Pancreas (tissue), 10 donors: Measurements from ENCODE around the gene GLB1L3. TPM values are rescaled to one million over a fixed set of nuclear protein-coding genes. Genes with fewer than 3 reads are reported as not detected.

ENCODE experiments used
- ATAC-seq, 4 donors: fragments of 200-7000 bp; cut with Tn5 transposase; one replicate each; pipeline versions ENCODE4 v1.8.0 to v1.9.1; 2020; ENCODE audit warnings: mild to moderate bottlenecking in 4 of 4, moderate library complexity in 4 of 4
- DNase-seq, 6 donors: peaks; one replicate each; pipeline ENCODE4 v3.0.0-alpha.2; 2020
- FAIRE-seq: peaks from 2 replicates; lab custom pipeline; 2012; peaks lifted over from hg19 to GRCh38; lab: Jason Lieb, UNC
- H3K27ac ChIP-seq, 4 donors: fragments of 200-600 bp; sonication (generic); 1 replicate in 3 of 4; 2 replicates in 1 of 4; pipeline versions ENCODE4 v1.5.0 to v1.8.0; 2020
- H3K27me3 ChIP-seq, 4 donors: fragments of 200-600 bp; one replicate each; pipeline ENCODE4 v1.8.0; 2021
- H3K36me3 ChIP-seq, 3 donors: fragments of 200-600 bp; sonication (generic) in 1 of 3; one replicate each; pipeline versions ENCODE4 v1.5.0 to v1.8.0; 2020 to 2021
- H3K4me1 ChIP-seq, 3 donors: fragments of 200-600 bp; one replicate each; pipeline ENCODE4 v1.8.0; 2021
- H3K4me3 ChIP-seq, 4 donors: fragments of 200-600 bp; sonication (generic) in 2 of 4; one replicate each; pipeline versions ENCODE4 v1.5.0 to v1.8.0; 2020 to 2021
- H3K9me3 ChIP-seq, 4 donors: fragments of 200-600 bp; one replicate each; pipeline ENCODE4 v1.8.0; 2021
- CTCF ChIP-seq, 4 donors: fragments of 200-600 bp; sonication (generic) in 3 of 4; IDR thresholded peaks; one replicate each; pipeline versions ENCODE4 v1.5.0 to v1.8.0; 2021; ENCODE audit warnings: antibody characterized with exemption in 4 of 4
- WGBS, 2 donors: extraction: QIAGEN DNeasy Blood & Tissue Kit; methylation state at CpG; one replicate each; pipeline ENCODE4 v1.1.7; 2013; 5-methylcytosine and 5-hydroxymethylcytosine counted together
- intact Hi-C, 3 donors: fragments of 100-400 bp; cut with DNase I; formaldehyde crosslinking; loops; one replicate each; pipeline versions ENCODE4 v1.11.1 to v1.14.2; 2022
- polyA plus RNA-seq, 2 donors: library from polyadenylated mRNA; stranded (reverse); fragments of 200-250 nt; gene quantifications; one replicate each; pipeline ENCODE4 v1.2.3, GENCODE V29; 2013
- total RNA-seq, 6 donors: library from RNA; stranded (reverse); fragmentation: NEBNext Ultra II Directional in 4 of 6; extraction: Animal tissue kit (Norgen Biotek cat#: 25700) in 4 of 6; gene quantifications; one replicate each; pipeline versions ENCODE4 v1.2.1 to v1.2.4, GENCODE V29; 2021 to 2023
- donor health status: healthy with polysubstance abuse.
- donor health status: DM: no; HTN: no; CAD: no; lungs with moderate emphysema.
- donor health status: DM: no; HTN: no; CAD: no.
- donor health status: control.
- donor health status: control.
- donor health status: Bipolar disorder and iron deficiency.
- donor health status: DM: yes; HTN: yes; CAD: no.
- donor health status: DM: no; HTN: no; CAD: no.
- donor health status: DM: no; HTN: no; CAD: no.
- donor health status: DM: yes; HTN: yes; CAD: no.

The GLB1L3 gene
- total and polyA plus RNA-seq, 8 donors, result 0.12 to 0.38 (median 0.14) TPM; not detected in 4

GRCh38 chr11:134330611-134331353, 54.6 kb downstream of the GLB1L3 start:
- no peaks in the 10 kb centered on the region for H3K27me3 ChIP-seq
- H3K27ac ChIP-seq, result no peak overlapping the region
- H3K9me3 ChIP-seq, result no peaks in the 10 kb centered on the region
- TF ChIP-seq CTCF (IDR thresholded peaks at IDR 0.05), result no peak
- ATAC-seq, result no peak
- H3K36me3 ChIP-seq, result no peaks in the 10 kb centered on the region
- FAIRE-seq, result no peak
- intact Hi-C loops, result no loop called here
- WGBS, 2 donors, result 33 to 34% methylated on average over 22 of the region's 22 CpGs
- no peak for DNase-seq
- H3K4me1 ChIP-seq, result no peaks in the 10 kb centered on the region
- H3K4me3 ChIP-seq, result peak overlapping the region in 2 of 4 donors; percentile 30 to 40

GRCh38 chr11:134331354-134332188, 55.4 kb downstream of the GLB1L3 start, which contains the start of gene GLB1L2:
GLB1L2 (plus strand) TSS chr11:134331988; CDS start chr11:134332062, 74 bp downstream.
- 1% methylated on average over 31 to 75 of the region's 80 CpGs for WGBS, 2 donors
- no peaks in the 10 kb centered on the region for H3K36me3 ChIP-seq
- ATAC-seq, result peak; percentile 92 to 97 (median 96)
- H3K27ac ChIP-seq, result no peak within 1 kb of the TSS
- FAIRE-seq, result no peak
- no peaks in the 10 kb centered on the region for H3K9me3 ChIP-seq
- no peaks in the 10 kb centered on the region for H3K27me3 ChIP-seq
- no peak for TF ChIP-seq CTCF (IDR thresholded peaks at IDR 0.05)
- intact Hi-C loops, result no loop called here
- peak; percentile 73 to 94 (median 86) for DNase-seq
- H3K4me3 ChIP-seq, result peak within 1 kb of the TSS; percentile 40 to 69 (median 54)
- no peaks in the 10 kb centered on the region for H3K4me1 ChIP-seq

GRCh38 chr11:134332189-134332631, 56.0 kb downstream of the GLB1L3 start:
- Histone ChIP-seq H3K36me3 (no peaks in the 10 kb centered on the region), H3K9me3 (no peaks in the 10 kb centered on the region), H3K4me3 (peak overlapping the region; percentile 40 to 69 (median 54)), H3K27ac (no peak overlapping the region), H3K27me3 (no peaks in the 10 kb centered on the region), H3K4me1 (no peaks in the 10 kb centered on the region)
- FAIRE-seq, result no peak
- 1% methylated on average over 39 to 40 of the region's 40 CpGs for WGBS, 2 donors
- ATAC-seq, result peak; percentile 51 to 70 (median 59)
- peak in 5 of 6 donors; percentile 13 to 74 (median 41) for DNase-seq
- intact Hi-C loops, result no loop called here
- TF ChIP-seq CTCF (IDR thresholded peaks at IDR 0.05), result no peak

- Histone ChIP-seq H3K9me3 (no peaks in the 10 kb centered on the region), H3K27me3 (no peaks in the 10 kb centered on the region), H3K27ac (no peak overlapping the region), H3K4me3 (peak overlapping the region in 2 of 4 donors; percentile 56 to 69), H3K36me3 (no peaks in the 10 kb centered on the region), H3K4me1 (no peaks in the 10 kb centered on the region)
- no peak for ATAC-seq
- 87 to 94% methylated on average over 7 of the region's 7 CpGs for WGBS, 2 donors
- no peak for FAIRE-seq
- intact Hi-C loops, result no loop called here
- no peak for DNase-seq
- TF ChIP-seq CTCF (IDR thresholded peaks at IDR 0.05), result no peak
These were observed 56.6 kb downstream of the GLB1L3 start for GRCh38 chr11:134332782-134333181.
